GM23338 (cell line): Measurements from ENCODE around the gene DPH5.
"Not testable (repeated sequence)": the region's sequence is repeated elsewhere in the genome, so short reads cannot be mapped to it uniquely, and the experiment has no call there.

ENCODE experiments used
- POLR2AphosphoS5 ChIP-seq: IDR thresholded peaks from 2 replicates; pipeline ENCODE4 v1.6.1; 2016; ENCODE audit warnings: antibody characterized with exemption, low read depth
- TF ChIP-seq, protein P1 (sequence below), 2 experiments: fragments of 200-600 bp in 1 of 2; sonication (generic) in 1 of 2; conservative IDR thresholded peaks; 2 replicates each; pipeline versions ENCODE4 v1.5.1 to v1.6.1; 2016 to 2017; ENCODE audit warnings: antibody characterized with exemption in 2 of 2, low read depth in 2 of 2, mild to moderate bottlenecking in 2 of 2, moderate library complexity in 1 of 2
- TF ChIP-seq, protein P2 (sequence below): IDR thresholded peaks from one replicate; pipeline ENCODE4 v1.6.1; 2018; ENCODE audit warnings: antibody characterized with exemption; ENCODE audit not compliant: unreplicated experiment

DNA sequence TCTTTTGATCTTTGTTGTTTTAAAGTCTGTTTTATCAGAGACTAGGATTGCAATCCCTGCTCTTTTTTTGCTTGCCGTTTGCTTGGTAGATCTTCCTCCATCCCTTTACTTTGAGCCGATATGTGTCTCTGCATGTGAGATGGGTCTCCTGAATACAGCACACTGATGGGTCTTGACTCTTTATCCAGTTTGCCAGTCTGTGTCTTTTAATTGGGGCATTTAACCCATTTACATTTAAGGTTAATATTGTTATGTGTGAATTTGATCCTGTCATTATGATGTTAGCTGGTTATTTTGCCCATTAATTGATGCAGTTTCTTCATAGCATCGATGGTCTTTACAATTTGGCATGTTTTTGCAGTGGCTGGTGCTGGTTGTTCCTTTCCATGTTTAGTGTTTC lies 77.8 kb downstream of the DPH5 start:
- TF ChIP-seq, protein P1, sequence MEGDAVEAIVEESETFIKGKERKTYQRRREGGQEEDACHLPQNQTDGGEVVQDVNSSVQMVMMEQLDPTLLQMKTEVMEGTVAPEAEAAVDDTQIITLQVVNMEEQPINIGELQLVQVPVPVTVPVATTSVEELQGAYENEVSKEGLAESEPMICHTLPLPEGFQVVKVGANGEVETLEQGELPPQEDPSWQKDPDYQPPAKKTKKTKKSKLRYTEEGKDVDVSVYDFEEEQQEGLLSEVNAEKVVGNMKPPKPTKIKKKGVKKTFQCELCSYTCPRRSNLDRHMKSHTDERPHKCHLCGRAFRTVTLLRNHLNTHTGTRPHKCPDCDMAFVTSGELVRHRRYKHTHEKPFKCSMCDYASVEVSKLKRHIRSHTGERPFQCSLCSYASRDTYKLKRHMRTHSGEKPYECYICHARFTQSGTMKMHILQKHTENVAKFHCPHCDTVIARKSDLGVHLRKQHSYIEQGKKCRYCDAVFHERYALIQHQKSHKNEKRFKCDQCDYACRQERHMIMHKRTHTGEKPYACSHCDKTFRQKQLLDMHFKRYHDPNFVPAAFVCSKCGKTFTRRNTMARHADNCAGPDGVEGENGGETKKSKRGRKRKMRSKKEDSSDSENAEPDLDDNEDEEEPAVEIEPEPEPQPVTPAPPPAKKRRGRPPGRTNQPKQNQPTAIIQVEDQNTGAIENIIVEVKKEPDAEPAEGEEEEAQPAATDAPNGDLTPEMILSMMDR (conservative IDR thresholded peaks at IDR 0.05; ENCODE audit: low read depth in 2 of 2) = not testable (repeated sequence)
- not testable (repeated sequence) for TF ChIP-seq POLR2AphosphoS5
- TF ChIP-seq, protein P2, sequence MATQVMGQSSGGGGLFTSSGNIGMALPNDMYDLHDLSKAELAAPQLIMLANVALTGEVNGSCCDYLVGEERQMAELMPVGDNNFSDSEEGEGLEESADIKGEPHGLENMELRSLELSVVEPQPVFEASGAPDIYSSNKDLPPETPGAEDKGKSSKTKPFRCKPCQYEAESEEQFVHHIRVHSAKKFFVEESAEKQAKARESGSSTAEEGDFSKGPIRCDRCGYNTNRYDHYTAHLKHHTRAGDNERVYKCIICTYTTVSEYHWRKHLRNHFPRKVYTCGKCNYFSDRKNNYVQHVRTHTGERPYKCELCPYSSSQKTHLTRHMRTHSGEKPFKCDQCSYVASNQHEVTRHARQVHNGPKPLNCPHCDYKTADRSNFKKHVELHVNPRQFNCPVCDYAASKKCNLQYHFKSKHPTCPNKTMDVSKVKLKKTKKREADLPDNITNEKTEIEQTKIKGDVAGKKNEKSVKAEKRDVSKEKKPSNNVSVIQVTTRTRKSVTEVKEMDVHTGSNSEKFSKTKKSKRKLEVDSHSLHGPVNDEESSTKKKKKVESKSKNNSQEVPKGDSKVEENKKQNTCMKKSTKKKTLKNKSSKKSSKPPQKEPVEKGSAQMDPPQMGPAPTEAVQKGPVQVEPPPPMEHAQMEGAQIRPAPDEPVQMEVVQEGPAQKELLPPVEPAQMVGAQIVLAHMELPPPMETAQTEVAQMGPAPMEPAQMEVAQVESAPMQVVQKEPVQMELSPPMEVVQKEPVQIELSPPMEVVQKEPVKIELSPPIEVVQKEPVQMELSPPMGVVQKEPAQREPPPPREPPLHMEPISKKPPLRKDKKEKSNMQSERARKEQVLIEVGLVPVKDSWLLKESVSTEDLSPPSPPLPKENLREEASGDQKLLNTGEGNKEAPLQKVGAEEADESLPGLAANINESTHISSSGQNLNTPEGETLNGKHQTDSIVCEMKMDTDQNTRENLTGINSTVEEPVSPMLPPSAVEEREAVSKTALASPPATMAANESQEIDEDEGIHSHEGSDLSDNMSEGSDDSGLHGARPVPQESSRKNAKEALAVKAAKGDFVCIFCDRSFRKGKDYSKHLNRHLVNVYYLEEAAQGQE = not testable (repeated sequence)
